Measurements from ENCODE around the gene RANBP3. TPM values are rescaled to one million over a fixed set of nuclear protein-coding genes. Genes with fewer than 3 reads are reported as not detected.
A peak's percentile ranks its signal among the peaks of the same experiment; 100 is the strongest.
"Not testable (repeated sequence)": the region's sequence is repeated elsewhere in the genome, so short reads cannot be mapped to it uniquely, and the experiment has no call there.

Gene RANBP3
- total RNA-seq, 1 donor from 2014 or later, result 20.0 TPM

DNA sequence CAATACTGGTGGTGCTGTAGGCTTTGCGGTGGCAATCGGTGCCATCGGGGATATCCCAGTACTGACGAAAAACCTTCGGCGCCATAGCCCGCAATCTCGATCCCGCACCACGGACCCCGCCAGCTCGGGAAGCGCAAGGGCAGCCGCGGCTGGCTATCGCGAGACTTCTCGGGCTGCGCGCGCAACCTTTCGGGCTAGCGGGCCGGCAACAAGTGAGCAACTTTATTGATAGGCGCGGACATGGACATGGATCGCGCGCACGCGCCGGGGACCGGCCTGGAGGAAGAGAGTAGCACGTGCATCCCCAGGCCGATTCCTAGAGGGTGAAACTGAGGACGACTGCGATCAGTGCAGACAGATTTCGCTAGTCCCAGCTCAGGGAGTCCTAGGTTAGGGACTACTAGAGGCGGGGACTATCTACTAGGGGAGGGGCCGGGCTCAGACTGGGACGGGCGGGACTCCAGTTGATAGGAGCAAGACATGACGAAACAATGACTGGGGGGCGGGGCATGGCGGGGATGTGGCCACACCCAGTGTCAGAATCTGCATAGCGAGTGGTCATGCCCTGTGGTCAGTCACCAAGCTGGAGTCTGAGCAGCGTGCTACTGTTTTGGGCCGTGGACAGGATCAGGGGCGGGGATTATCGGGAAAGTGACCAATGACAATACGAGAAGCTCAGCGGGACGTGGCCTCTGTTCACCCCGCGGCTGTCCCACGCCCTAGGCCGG lies 74.2 kb downstream of the RANBP3 start, which contains the start of gene NDUFA11:
Gene NDUFA11, minus strand, starts transcription at position 167 of the 728 bp plus-strand sequence. Its CDS starts 82 bp downstream, at position 85.
- DNase-seq (ENCODE audit: low read depth in 2 of 2), result peak; percentile 89 to 99

GRCh38 chr19:5903056-5903623 lies 74.8 kb downstream of the RANBP3 start:
- DNase-seq (ENCODE audit: low read depth in 2 of 2), result peak in 1 of 2 donors; percentile 36

DNA sequence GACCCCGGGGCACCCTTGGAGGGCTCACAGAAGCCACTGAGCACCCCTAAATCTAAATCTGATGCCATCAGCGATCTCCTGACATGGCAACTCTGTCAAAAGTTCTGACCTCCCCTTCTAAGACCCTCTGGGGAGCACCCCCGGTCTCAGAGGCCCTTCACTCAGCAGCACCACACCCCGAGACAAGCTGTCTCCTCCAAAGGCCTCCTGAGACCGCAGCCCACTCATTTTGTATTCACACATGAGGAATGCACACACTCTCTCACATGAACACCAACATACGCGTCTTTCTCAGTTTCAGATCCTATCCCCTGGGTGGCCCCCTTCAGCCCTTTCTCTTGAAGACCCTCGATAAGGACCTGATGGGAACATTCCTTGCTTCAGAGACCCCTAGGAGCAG lies 77.0 kb downstream of the RANBP3 start:
- no peak for DNase-seq (ENCODE audit: low read depth in 2 of 2)

- no peak for DNase-seq (ENCODE audit: low read depth in 2 of 2)
These were observed 78.0 kb downstream of the RANBP3 start for GRCh38 chr19:5899728-5900526.

- DNase-seq (ENCODE audit: low read depth in 2 of 2), result no peak
These were observed 80.6 kb downstream of the RANBP3 start for GRCh38 chr19:5897189-5897969.

GRCh38 chr19:5896365-5897076 lies 81.4 kb downstream of the RANBP3 start:
- no peak for DNase-seq (ENCODE audit: low read depth in 2 of 2)

DNA sequence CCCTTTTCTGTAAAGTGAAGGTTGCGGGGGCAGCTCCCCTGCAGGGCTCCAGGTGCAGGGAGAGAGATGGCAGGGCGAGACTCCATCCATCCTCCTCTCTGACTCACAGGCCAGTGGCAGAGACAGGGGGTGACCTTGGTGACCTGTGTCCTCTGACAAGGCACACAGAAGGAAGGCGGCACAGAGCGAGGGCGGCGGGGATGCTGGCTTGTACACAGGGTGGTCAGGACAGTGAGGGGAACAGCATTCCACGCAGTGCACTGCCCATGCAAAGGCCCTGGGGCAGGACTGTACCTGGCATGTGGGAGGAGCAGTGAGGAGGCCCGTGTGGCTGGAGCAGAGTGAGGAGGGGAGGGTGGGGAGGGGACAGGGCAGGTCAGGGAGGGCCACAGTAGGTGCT lies 82.0 kb downstream of the RANBP3 start:
- no peak for DNase-seq (ENCODE audit: low read depth in 2 of 2)

- DNase-seq (ENCODE audit: low read depth in 2 of 2), result no peak
These were observed 82.5 kb downstream of the RANBP3 start for GRCh38 chr19:5895409-5895808.

DNA sequence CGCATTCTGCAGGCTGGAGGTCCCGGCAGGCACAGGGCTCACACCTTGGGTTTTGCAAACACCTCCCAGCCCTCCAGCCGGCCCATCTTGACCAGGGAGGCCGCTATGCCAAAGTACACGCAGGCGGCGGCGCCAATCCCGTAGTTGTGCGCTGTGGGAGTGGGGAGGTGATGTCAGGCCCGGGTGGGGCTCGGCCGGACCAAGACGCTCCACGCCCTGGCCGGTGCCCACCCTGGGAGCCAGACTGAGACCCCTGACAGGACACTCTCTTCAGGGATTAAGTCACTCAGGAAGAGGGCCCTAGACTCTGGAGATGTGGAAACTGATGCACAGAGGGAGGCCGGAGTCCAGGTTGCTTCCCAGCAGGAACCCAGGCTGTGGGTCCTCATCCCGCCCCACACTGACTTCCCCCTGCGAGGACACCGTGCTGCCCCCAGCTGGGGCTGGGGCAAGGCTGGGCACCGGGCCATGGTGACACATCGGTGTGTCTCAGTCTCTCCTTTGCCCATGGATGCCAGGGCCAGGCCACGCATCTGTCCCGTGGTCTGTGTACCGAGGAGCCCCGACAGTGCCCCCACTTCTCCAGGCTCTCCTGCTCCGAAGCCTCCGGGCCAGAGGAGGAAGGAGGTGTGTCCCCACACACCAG lies 83.1 kb downstream of the RANBP3 start:
- no peak for DNase-seq (ENCODE audit: low read depth in 2 of 2)

GRCh38 chr19:5893907-5894703 lies 83.8 kb downstream of the RANBP3 start:
- DNase-seq (ENCODE audit: low read depth in 2 of 2), result no peak

- no peak for DNase-seq (ENCODE audit: low read depth in 2 of 2)
These were observed 84.5 kb downstream of the RANBP3 start for GRCh38 chr19:5893296-5893903.

DNA sequence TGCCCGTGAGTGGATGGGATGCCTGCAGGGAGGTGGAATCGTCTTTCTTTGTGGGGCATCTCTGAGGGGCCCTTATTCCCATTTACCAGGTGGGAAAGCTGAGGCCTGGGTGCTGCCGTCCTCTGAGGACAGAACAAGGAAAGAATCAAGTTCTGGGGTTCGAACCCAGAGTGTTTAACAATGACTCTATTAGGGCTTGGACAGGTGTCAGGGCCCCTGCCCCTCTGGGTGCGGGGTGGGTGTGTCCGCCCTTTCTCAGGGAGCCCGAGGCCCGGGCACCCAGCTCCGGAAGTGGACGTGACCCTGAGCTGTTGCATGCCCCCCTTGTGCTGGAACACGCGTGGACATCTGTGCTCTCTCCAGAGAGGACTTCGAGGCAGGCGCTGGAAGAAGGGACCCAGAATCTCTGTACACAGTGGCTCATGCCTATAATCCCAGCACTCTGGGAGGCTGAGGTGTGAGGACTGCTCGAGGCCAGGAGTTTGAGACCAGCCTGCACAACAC lies 85.1 kb downstream of the RANBP3 start:
- DNase-seq (ENCODE audit: low read depth in 2 of 2), result no peak

DNA sequence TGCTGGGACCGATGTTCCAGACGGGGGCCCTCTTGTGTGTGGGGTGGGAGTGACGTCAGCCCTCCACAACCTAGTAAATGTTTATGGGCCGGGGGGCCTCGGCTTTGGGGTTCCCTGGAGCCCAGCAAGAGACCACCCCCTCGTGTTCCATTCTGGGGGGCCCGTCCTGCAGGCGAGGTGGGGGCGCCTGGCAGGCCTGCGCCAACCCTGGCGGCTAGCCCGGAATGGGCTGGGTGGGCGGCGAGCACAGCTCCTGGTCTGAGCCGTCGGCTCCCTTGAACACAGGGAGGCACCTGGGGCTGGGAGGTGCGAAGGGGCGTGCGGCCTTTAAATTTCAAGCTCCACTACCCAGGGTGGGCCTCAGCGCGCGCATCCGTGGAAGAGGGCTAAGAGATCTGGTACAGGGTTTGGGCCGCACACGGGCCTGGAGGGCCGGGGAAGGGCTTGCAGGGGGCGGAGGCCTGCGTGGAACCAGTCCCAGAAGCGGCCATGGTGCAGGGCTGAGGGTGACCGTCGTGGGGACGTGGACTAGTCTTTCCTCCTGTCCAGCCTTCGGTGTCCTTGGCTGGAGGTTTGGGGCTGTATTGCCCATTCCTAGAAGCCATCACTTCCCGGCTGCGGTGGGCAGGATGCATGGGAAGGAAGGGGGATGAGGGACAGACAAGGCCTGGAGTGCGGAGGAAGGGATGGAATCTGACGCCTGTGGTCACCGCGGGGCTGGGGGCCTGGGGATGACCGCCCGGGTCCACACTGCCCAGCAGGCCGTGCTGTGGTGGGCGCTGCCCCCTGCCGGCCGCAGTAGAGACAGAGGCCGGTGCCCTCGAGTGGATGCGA lies 85.8 kb downstream of the RANBP3 start:
- peak in 1 of 2 donors; percentile 42 for DNase-seq (ENCODE audit: low read depth in 2 of 2)

DNA sequence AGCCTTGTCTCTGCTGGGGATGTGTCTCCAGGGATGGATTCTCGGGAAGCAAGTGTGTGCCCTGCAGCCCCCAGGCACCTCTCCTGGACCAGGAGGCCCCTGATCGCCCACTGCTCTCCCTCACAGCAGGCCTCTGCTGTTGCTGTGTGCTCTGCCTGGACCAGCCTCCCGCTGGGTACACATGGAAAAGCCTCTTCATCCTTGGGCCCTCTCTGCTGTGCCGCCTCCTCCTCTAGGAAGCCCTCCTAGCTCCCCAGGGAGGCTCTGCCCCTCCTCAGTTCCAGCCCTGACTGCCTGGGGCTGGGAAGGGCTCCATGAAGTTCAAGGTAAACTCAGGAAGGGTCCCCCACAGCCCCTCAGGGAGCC lies 86.4 kb downstream of the RANBP3 start:
- no peak for DNase-seq (ENCODE audit: low read depth in 2 of 2)

GRCh38 chr19:5890099-5890498 lies 87.8 kb downstream of the RANBP3 start:
- no peak for DNase-seq (ENCODE audit: low read depth in 2 of 2)

GRCh38 chr19:5889288-5889971 lies 88.5 kb downstream of the RANBP3 start:
- no peak for DNase-seq (ENCODE audit: low read depth in 2 of 2)

DNA sequence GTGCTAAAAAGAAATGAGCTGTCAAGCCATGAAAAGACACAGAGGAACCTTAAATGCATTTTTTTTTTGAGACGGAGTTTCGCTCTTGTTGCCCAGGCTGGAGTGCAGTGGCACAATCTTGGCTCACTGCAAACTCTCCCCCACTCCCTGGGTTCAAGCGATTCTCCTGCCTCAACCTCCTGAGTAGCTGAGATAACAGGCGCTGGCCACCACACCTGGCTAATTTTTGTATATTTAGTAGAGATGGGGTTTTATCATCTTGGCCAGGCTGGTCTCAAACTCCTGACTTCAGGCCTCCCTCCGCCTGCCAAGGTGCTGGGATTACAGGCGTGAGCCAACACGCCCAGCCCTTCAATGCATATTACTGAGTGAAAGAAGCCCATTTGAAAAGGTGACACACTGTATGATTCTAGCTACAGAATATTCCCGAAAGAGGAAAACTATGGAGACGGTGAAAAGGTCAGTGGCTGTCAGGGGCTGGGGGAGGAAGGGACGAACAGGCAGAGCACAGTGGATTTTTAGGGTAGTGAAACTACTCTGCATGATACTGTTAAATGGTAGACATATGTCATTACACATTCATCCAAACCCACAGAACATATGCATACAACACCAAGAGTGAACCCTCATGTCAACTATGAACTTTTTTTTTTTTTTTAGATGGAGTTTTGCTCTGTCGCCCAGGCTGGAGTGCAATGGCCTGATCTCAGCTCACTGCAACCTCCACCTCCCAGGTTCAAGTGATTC lies 93.7 kb downstream of the RANBP3 start:
- DNase-seq (ENCODE audit: low read depth in 2 of 2), result not testable (repeated sequence)
